Peyer's patch (tissue), 4 donors: ENCODE results near the gene FARS2.

Source experiments
- POLR2A ChIP-seq, 2 donors: fragments of 450-650 bp; IDR thresholded peaks; one replicate each; pipeline ENCODE4 v1.5.1; 2017; ENCODE audit warnings: antibody characterized with exemption in 2 of 2, mild to moderate bottlenecking in 2 of 2, moderate library complexity in 2 of 2
- TF ChIP-seq, protein P1 (sequence below), 6 experiments: fragments of 450-650 bp in 4 of 6; fragments of 200-600 bp in 2 of 6; sonication (generic) in 1 of 6; IDR thresholded peaks; one replicate each; pipeline ENCODE4 v1.5.1; 2017 to 2019; ENCODE audit warnings: antibody characterized with exemption in 6 of 6, mild to moderate bottlenecking in 3 of 6, moderate library complexity in 1 of 6

DNA sequence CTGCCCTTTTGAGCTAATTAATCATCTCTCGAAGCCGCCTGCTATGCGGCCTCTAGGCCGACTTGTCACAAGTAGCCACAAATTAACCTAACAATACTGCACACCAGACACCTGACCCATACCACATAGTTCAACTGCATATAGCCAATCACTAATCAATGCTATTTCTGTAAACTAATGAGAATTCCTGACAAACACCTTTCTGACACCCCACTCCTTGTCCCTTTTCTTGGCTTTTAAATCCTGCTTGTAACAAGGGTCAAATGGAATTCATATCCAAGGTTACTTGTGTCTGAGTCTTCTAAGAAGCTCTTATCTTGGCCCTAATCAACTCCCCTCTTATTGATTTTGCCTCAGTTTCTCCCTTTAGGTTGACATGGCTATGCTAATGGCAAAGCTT lies 379.3 kb downstream of the FARS2 start:
- TF ChIP-seq, protein P1, sequence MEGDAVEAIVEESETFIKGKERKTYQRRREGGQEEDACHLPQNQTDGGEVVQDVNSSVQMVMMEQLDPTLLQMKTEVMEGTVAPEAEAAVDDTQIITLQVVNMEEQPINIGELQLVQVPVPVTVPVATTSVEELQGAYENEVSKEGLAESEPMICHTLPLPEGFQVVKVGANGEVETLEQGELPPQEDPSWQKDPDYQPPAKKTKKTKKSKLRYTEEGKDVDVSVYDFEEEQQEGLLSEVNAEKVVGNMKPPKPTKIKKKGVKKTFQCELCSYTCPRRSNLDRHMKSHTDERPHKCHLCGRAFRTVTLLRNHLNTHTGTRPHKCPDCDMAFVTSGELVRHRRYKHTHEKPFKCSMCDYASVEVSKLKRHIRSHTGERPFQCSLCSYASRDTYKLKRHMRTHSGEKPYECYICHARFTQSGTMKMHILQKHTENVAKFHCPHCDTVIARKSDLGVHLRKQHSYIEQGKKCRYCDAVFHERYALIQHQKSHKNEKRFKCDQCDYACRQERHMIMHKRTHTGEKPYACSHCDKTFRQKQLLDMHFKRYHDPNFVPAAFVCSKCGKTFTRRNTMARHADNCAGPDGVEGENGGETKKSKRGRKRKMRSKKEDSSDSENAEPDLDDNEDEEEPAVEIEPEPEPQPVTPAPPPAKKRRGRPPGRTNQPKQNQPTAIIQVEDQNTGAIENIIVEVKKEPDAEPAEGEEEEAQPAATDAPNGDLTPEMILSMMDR (IDR thresholded peaks at IDR 0.05), result no peak
- TF ChIP-seq POLR2A (IDR thresholded peaks at IDR 0.05), result no peak
